ENCODE results near the gene ZFP92.

Gene ZFP92

DNA sequence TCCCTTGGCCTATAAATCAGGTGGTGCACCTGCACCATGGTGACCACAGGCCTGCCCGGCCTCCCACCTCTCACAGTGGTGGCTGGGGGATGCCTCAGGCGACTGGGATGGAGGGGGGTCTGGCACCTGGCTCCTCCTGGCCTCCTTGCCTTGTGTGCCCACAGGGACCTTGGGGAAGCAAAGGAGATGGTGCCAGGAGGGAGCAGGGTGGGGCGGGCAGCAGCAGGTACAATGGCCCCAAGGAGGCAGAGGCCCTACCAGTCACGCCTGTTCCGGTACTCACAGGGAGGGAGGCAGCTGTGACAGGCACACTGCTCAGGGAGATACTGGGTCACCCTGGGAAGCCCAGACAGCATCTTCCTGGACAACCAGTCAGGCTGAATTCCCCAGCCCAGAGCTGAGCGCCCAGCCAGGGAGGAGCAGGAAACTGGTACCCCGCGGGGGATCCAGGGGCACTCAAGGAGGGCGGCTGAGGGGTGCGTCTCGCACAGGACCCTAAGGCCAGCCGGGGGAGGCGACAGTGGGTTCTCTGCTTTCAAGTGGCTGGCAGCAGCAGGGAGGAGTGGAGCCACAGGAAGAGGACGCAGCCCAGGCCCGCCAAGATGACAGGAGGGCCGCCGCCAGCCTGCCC lies 35.8 kb downstream of the ZFP92 start:
- no peaks in the 10 kb centered on the region for H3K36me3 ChIP-seq (ENCODE audit: control insufficient read depth, insufficient read depth, low read length)
- no peak overlapping the region for H3K27ac ChIP-seq (ENCODE audit: low read depth, low read length, severe bottlenecking)
- H3K9me3 ChIP-seq (ENCODE audit: control insufficient read depth, low read length), result no peaks in the 10 kb centered on the region
- WGBS, 2 experiments (ENCODE audit: insufficient coverage in 2 of 2), result 94 to 95% methylated on average over 4 to 10 of the region's 17 CpGs
- H3K4me3 ChIP-seq (ENCODE audit: extremely low read depth, insufficient read depth, low read length, poor library complexity, severe bottlenecking), result no peak overlapping the region
- no peaks in the 10 kb centered on the region for H3K4me1 ChIP-seq (ENCODE audit: control insufficient read depth, insufficient read depth, low read length, poor library complexity, severe bottlenecking)

DNA sequence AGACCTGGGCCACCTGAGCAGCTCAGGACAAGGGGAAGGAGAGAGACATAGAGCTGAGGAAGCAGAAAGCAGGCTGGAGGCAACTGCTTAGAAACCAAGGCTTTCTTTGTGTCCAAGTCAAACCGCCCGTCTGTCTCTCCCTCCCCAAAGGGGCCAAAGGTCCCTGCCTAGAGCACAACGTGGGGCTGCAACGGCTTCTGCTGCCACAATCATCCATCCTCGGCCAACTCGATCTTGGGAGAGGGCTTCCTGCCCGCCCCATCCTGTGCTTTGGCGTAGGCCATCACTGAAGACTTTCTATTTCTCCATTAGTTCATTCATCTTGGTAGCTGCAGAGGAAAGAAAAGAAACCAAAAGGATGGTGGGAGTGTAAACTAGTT lies 36.3 kb downstream of the ZFP92 start:
- no peaks in the 10 kb centered on the region for H3K36me3 ChIP-seq (ENCODE audit: control insufficient read depth, insufficient read depth, low read length)
- H3K27ac ChIP-seq (ENCODE audit: low read depth, low read length, severe bottlenecking), result no peak overlapping the region
- H3K9me3 ChIP-seq (ENCODE audit: control insufficient read depth, low read length), result no peaks in the 10 kb centered on the region
- WGBS, 2 experiments (ENCODE audit: insufficient coverage in 2 of 2), result 80 to 100% methylated on average over 2 of the region's 8 CpGs
- no peaks in the 10 kb centered on the region for H3K4me1 ChIP-seq (ENCODE audit: control insufficient read depth, insufficient read depth, low read length, poor library complexity, severe bottlenecking)
- no peak overlapping the region for H3K4me3 ChIP-seq (ENCODE audit: extremely low read depth, insufficient read depth, low read length, poor library complexity, severe bottlenecking)

DNA sequence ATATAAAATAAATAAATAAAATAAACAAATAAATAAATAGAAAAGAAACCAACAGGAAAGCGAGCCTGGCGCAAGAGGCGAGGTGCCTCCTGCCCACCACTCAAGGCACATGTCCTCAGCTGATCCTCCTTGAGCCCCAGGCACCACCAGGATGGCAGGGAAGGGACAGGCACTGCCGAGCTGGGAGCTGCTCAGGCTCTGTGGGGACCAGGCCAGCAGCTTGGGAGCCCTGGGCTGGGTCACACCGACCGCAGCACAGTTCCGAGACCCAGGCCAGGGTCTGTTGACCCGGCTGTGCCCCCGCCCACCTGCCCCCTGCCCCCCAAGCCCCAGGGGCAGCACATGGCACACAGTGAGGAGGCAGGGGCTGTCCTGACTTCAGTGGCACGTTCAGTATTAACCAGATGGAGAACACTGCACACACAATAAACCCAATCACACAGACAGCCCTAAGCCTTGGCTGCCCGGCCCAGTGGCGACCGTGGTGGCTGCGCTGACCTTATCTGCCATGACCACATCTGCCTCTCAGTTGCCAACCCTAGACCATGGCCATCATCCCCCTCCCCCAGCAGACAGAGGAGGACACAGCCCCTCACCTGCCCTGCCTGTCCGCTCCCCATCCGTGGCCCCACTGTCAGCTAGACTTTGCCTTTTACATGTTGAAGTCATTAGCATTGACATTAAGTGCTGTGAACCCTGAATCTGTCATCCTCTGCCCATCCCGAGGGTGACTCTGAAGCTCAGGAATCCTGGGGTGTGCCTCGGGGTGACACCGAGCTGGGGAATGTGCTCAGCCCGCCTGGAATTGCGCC lies 37.5 kb downstream of the ZFP92 start:
- Histone ChIP-seq H3K36me3 (ENCODE audit: control insufficient read depth, insufficient read depth, low read length) (no peaks in the 10 kb centered on the region), H3K27ac (ENCODE audit: low read depth, low read length, severe bottlenecking) (no peak overlapping the region), H3K4me1 (ENCODE audit: control insufficient read depth, insufficient read depth, low read length, poor library complexity, severe bottlenecking) (no peaks in the 10 kb centered on the region), H3K4me3 (ENCODE audit: extremely low read depth, insufficient read depth, low read length, poor library complexity, severe bottlenecking) (no peak overlapping the region), H3K9me3 (ENCODE audit: control insufficient read depth, low read length) (no peaks in the 10 kb centered on the region)
- WGBS, 2 experiments (ENCODE audit: insufficient coverage in 2 of 2), result 95% methylated on average over 9 of the region's 21 CpGs; no CpG with 5 or more reads in 1 of the 2 experiments

DNA sequence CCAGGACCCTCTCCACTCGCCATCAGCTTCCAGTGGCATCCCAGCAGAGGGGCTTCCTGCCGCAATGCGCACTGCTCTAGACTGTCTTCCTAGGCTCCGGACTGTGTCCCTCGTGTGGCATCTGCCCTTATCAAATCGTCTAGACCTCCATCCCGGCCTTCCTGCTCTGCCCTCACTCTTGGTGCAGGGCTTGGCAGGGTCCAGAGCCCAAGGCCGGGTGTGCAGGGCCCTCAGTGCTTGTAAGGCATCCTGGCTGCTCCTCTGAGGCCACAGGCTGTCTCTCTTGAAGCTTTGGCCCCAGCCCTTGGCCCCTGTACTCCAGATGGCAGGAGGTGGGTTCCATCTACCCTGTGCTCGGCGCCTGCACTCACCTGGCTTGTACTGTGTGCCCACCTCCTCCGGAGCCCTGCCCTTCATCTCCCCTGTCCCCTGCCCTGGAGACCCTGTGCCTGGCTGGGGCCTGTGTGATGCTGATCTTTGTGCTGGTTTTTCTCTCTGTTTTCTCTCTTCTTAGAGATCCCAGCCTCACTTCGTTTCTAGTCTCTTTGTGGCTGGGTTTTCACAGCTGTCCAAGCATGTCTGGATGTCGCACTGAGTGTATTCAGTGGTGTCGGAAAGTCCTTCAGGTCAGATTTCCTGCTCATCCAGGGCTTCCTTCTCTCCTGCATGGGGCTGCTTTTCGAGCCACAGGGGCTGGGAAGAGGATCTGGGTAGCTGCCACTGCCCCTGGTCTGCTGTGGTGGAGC lies 38.3 kb downstream of the ZFP92 start:
- Histone ChIP-seq H3K36me3 (ENCODE audit: control insufficient read depth, insufficient read depth, low read length) (no peaks in the 10 kb centered on the region), H3K4me3 (ENCODE audit: extremely low read depth, insufficient read depth, low read length, poor library complexity, severe bottlenecking) (no peak overlapping the region), H3K27ac (ENCODE audit: low read depth, low read length, severe bottlenecking) (no peak overlapping the region), H3K9me3 (ENCODE audit: control insufficient read depth, low read length) (no peaks in the 10 kb centered on the region), H3K4me1 (ENCODE audit: control insufficient read depth, insufficient read depth, low read length, poor library complexity, severe bottlenecking) (no peaks in the 10 kb centered on the region)
- 84 to 100% methylated on average over 5 to 9 of the region's 15 CpGs for WGBS, 2 experiments (ENCODE audit: insufficient coverage in 2 of 2)

DNA sequence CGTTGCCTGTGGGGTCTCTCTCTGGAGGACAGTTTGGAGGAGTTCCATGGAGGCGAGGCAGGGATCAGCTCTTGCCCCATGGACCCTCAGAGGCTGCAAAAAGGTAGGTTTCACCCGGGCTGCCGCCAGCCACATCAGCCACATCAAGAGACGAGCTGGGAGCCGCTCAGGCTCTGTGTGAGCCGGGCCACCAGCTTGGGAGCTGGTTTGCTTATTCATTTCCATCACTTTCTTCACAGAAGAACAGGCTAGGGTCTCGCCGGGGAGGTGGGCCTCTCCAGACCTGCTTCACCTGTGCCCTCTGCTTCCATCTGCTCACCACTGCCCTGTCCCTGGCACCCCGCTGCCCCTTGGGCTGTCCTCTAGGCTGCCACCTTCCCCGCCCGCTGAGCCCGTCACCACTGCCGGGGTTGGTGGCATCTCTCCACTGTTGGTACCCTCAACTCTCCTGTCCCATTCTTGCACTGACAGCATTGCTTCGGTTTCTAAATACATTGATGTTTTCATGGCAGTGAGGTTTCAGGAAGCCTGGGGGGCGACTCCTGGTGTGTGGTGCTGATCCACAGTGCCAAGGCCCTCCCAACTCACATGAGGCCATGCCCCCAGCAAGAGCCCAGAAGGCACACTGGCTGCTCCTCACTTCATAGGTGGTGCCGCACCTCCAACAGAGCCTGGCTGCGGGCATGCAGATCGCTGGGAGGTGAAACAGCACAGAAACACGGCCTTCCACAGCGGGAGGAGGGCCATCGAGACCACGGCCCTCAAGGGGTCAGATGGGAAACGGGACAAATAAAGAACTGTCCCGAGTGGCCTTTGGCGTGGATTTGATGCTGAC lies 39.1 kb downstream of the ZFP92 start:
- no peaks in the 10 kb centered on the region for H3K36me3 ChIP-seq (ENCODE audit: control insufficient read depth, insufficient read depth, low read length)

DNA sequence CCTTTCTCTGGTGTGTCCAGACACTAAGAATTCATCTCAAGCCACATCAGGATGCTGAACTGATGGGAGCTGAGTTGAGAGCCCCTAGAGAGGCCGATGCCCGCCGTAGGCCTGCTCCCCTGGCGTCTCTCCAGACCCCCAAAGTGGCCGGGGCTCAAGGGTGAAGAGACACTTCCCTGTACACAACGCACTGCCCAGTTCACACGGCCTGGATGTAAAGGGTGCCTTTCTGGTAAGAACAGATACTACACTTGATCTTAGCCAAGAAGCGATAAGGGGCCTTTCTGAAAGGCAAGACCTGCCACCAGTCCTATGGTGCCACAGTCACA lies 39.6 kb downstream of the ZFP92 start:
- no peaks in the 10 kb centered on the region for H3K4me1 ChIP-seq (ENCODE audit: control insufficient read depth, insufficient read depth, low read length, poor library complexity, severe bottlenecking)
- no peak overlapping the region for H3K4me3 ChIP-seq (ENCODE audit: extremely low read depth, insufficient read depth, low read length, poor library complexity, severe bottlenecking)
- WGBS, 2 experiments (ENCODE audit: insufficient coverage in 2 of 2), result 100% methylated on average over 3 to 7 of the region's 8 CpGs
- H3K27ac ChIP-seq (ENCODE audit: low read depth, low read length, severe bottlenecking), result no peak overlapping the region
- H3K9me3 ChIP-seq (ENCODE audit: control insufficient read depth, low read length), result no peaks in the 10 kb centered on the region
- no peaks in the 10 kb centered on the region for H3K36me3 ChIP-seq (ENCODE audit: control insufficient read depth, insufficient read depth, low read length)

More for the DNA sequence above, 39.1 kb downstream of the ZFP92 start:
- no peaks in the 10 kb centered on the region for H3K4me1 ChIP-seq (ENCODE audit: control insufficient read depth, insufficient read depth, low read length, poor library complexity, severe bottlenecking)
- no peaks in the 10 kb centered on the region for H3K9me3 ChIP-seq (ENCODE audit: control insufficient read depth, low read length)
- H3K27ac ChIP-seq (ENCODE audit: low read depth, low read length, severe bottlenecking), result no peak overlapping the region
- no peak overlapping the region for H3K4me3 ChIP-seq (ENCODE audit: extremely low read depth, insufficient read depth, low read length, poor library complexity, severe bottlenecking)
- WGBS, 2 experiments (ENCODE audit: insufficient coverage in 2 of 2), result 94 to 100% methylated on average over 11 to 12 of the region's 26 CpGs

DNA sequence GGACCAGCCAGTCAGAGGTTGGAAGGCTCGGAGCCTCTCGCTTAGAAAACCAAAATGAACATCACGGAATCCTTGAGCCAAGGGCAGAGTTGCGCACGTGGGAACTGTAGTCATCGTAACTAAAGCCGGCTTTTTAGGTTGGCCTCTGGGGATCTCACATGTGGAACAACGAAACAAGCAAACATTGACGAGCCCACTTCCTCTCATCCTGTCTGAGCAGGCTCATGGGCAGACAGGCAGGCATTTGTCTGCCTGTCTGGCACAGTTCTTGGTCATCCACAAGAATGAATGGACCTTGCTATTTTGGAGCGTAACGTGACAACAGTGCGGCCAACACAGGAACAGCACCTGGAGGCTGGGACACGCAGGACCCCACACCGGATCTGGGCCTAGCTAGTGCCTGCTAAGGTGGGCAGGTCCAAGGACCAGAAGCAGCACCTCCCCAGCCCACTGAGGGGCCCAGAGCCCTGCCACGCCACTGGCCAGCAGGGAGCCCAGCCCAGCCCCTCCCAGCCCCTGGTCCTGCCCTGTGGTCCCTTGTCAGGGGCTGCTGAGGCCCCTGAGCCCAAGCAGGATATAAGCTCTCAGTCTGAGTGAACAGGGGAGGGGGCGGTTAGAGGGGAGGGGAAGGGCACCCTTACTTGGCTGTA lies 43.8 kb downstream of the ZFP92 start:
- Histone ChIP-seq H3K4me3 (ENCODE audit: extremely low read depth, insufficient read depth, low read length, poor library complexity, severe bottlenecking) (no peak overlapping the region), H3K4me1 (ENCODE audit: control insufficient read depth, insufficient read depth, low read length, poor library complexity, severe bottlenecking) (peaks cover 7% of the 10 kb centered on the region), H3K36me3 (ENCODE audit: control insufficient read depth, insufficient read depth, low read length) (peaks cover 8% of the 10 kb centered on the region), H3K27ac (ENCODE audit: low read depth, low read length, severe bottlenecking) (no peak overlapping the region), H3K9me3 (ENCODE audit: control insufficient read depth, low read length) (no peaks in the 10 kb centered on the region)
- 83 to 90% methylated on average over 3 to 10 of the region's 16 CpGs for WGBS, 2 experiments (ENCODE audit: insufficient coverage in 2 of 2)

DNA sequence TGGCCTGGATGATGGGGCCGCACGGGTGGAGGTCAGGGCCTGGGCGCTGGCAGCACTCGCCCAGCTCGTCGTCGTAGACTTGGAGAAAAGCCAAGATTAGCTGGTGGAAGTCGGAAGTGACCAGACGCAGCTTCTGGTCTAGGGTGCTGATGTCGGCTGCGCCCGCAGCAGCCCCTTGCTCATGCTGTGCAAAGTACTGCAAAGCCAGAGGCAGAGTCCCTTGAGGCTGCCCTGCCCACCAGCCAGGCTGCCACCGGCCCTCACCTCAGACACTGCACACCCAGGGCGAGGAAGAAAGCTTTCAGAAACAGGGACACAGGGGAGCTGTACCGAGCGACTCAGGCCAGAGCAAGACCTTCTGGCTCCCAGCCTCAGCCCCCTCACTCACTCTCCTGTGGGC lies 44.3 kb downstream of the ZFP92 start:
- peaks cover 10% of the 10 kb centered on the region for H3K4me1 ChIP-seq (ENCODE audit: control insufficient read depth, insufficient read depth, low read length, poor library complexity, severe bottlenecking)
- peaks cover 8% of the 10 kb centered on the region for H3K36me3 ChIP-seq (ENCODE audit: control insufficient read depth, insufficient read depth, low read length)
- no peak overlapping the region for H3K4me3 ChIP-seq (ENCODE audit: extremely low read depth, insufficient read depth, low read length, poor library complexity, severe bottlenecking)
- no peaks in the 10 kb centered on the region for H3K9me3 ChIP-seq (ENCODE audit: control insufficient read depth, low read length)
- no peak overlapping the region for H3K27ac ChIP-seq (ENCODE audit: low read depth, low read length, severe bottlenecking)
- WGBS, 2 experiments (ENCODE audit: insufficient coverage in 2 of 2), result 96% methylated on average over 12 of the region's 16 CpGs; no CpG with 5 or more reads in 1 of the 2 experiments

DNA sequence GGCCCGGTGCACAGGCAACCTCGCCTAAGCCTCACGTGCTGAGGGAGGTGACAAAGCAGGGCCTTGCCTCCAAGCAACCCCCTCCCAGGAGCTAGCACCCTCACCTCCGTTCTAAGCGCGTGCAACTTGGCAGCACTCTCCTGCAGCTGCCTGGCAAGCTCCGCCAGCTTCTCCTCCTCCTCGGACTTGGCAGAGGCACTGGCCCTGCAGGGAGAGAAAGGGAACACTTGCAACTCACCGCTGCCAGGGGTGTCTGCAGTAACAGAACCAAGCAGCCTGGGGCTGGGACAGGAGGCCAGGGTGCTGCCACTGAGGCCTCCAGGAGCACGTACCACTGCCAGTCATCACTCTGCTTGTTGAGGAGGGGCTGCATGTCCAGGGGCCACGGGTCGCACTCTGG lies 44.9 kb downstream of the ZFP92 start:
- H3K36me3 ChIP-seq (ENCODE audit: control insufficient read depth, insufficient read depth, low read length), result peaks cover 8% of the 10 kb centered on the region
- WGBS, 2 experiments (ENCODE audit: insufficient coverage in 2 of 2), result 96 to 100% methylated on average over 3 to 7 of the region's 12 CpGs

DNA sequence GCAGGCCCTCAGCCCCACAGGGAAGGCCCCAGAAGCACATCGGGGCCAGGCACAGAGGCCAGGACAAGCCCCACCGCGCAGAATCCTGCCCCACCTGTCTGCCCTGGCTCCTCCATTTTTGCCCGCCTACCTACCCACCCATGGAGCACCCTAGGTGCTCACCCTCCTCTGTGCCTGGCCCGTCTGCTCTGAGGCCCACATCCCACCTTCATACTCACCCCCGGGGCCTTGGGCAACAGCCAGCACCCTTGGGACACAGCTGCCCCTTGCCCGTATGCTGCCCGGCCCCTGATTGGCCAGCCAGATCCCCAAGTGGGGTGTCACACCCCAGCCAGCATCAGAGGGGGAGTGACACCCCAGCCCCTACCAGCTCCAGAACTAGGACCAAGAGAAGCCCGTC lies 45.4 kb downstream of the ZFP92 start:
- WGBS, 2 experiments (ENCODE audit: insufficient coverage in 2 of 2), result 100% methylated on average over 1 of the region's 9 CpGs; no CpG with 5 or more reads in 1 of the 2 experiments
- H3K36me3 ChIP-seq (ENCODE audit: control insufficient read depth, insufficient read depth, low read length), result peaks cover 8% of the 10 kb centered on the region
- H3K27ac ChIP-seq (ENCODE audit: low read depth, low read length, severe bottlenecking), result no peak overlapping the region
- H3K4me1 ChIP-seq (ENCODE audit: control insufficient read depth, insufficient read depth, low read length, poor library complexity, severe bottlenecking), result peaks cover 14% of the 10 kb centered on the region
- H3K4me3 ChIP-seq (ENCODE audit: extremely low read depth, insufficient read depth, low read length, poor library complexity, severe bottlenecking), result no peak overlapping the region
- no peaks in the 10 kb centered on the region for H3K9me3 ChIP-seq (ENCODE audit: control insufficient read depth, low read length)

More for the DNA sequence above, 44.9 kb downstream of the ZFP92 start:
- Histone ChIP-seq H3K4me1 (ENCODE audit: control insufficient read depth, insufficient read depth, low read length, poor library complexity, severe bottlenecking) (peaks cover 14% of the 10 kb centered on the region), H3K9me3 (ENCODE audit: control insufficient read depth, low read length) (no peaks in the 10 kb centered on the region), H3K4me3 (ENCODE audit: extremely low read depth, insufficient read depth, low read length, poor library complexity, severe bottlenecking) (no peak overlapping the region), H3K27ac (ENCODE audit: low read depth, low read length, severe bottlenecking) (no peak overlapping the region)
